DND-41 (cell line): ENCODE measurements around the gene NTM.

ENCODE experiments used
- ATAC-seq: fragments of 200-7000 bp; cut with Tn5 transposase; 3 replicates; pipeline ENCODE4 v1.9.1; 2021; ENCODE audit warnings: low read depth; ENCODE audit not compliant: insufficient read depth
- DNase-seq: peaks from one replicate; pipeline ENCODE4 v3.0.0-alpha.2; 2020
- H2AFZ ChIP-seq: 2 replicates; pipeline ENCODE4 v1.6.0; 2012; ENCODE audit warnings: low read depth, low read length
- H3K27ac ChIP-seq: 2 replicates; pipeline ENCODE4 v1.5.1; 2012; ENCODE audit warnings: low read length, inconsistent platforms
- H3K27me3 ChIP-seq: fragments of 200-600 bp; sonication (generic); 2 replicates; pipeline ENCODE4 v1.6.0; 2012; ENCODE audit warnings: low read length, mild to moderate bottlenecking, inconsistent platforms; ENCODE audit not compliant: insufficient read depth, poor library complexity
- H3K36me3 ChIP-seq: 2 replicates; pipeline ENCODE4 v1.5.1; 2012; ENCODE audit warnings: low read length, inconsistent platforms; ENCODE audit not compliant: insufficient read depth
- H3K4me1 ChIP-seq: 2 replicates; pipeline ENCODE4 v1.5.1; 2012; ENCODE audit warnings: mild to moderate bottlenecking, low read length; ENCODE audit not compliant: insufficient read depth
- H3K4me2 ChIP-seq: 2 replicates; pipeline ENCODE4 v1.6.0; 2012; ENCODE audit warnings: mild to moderate bottlenecking, moderate library complexity, low read length, inconsistent platforms; ENCODE audit not compliant: insufficient read depth
- H3K4me3 ChIP-seq, 2 experiments: fragments of 200-600 bp in 1 of 2; shearing (Covaris generic) in 1 of 2; 2 replicates each; pipeline ENCODE4 v1.5.1; 2012 to 2016; ENCODE audit warnings: inconsistent platforms in 2 of 2, low read length in 2 of 2, mild to moderate bottlenecking in 2 of 2, low read depth in 1 of 2, moderate library complexity in 1 of 2
- H3K79me2 ChIP-seq: 2 replicates; pipeline ENCODE4 v1.6.0; 2012; ENCODE audit warnings: low read length, inconsistent platforms; ENCODE audit not compliant: insufficient read depth
- H3K9ac ChIP-seq: 2 replicates; pipeline ENCODE4 v1.6.0; 2012; ENCODE audit warnings: low read depth, mild to moderate bottlenecking, inconsistent platforms, low read length, moderate library complexity
- H3K9me3 ChIP-seq: 2 replicates; pipeline ENCODE4 v1.5.1; 2012; ENCODE audit warnings: low read length, moderate library complexity, mild to moderate bottlenecking, inconsistent platforms; ENCODE audit not compliant: insufficient read depth, severe bottlenecking
- H4K20me1 ChIP-seq: 2 replicates; pipeline ENCODE4 v1.6.0; 2012; ENCODE audit warnings: low read length; ENCODE audit not compliant: insufficient read depth
- CTCF ChIP-seq: IDR thresholded peaks from 2 replicates; pipeline ENCODE4 v1.5.1; 2012; ENCODE audit warnings: borderline replicate concordance, low read length, moderate library complexity, mild to moderate bottlenecking; ENCODE audit not compliant: poor library complexity, severe bottlenecking; ENCODE audit errors: extremely low read depth
- EZH2 ChIP-seq: IDR thresholded peaks from 3 replicates; pipeline ENCODE4 v1.6.1; 2012; ENCODE audit warnings: borderline replicate concordance, low read depth, mild to moderate bottlenecking, moderate library complexity, low read length, inconsistent platforms; ENCODE audit not compliant: severe bottlenecking

The NTM gene

GRCh38 chr11:132047167-132047566, 676.8 kb downstream of the NTM start:
- no peak overlapping the region for H2AFZ ChIP-seq
- H3K79me2 ChIP-seq, result no peaks in the 10 kb centered on the region
- H3K36me3 ChIP-seq, result no peaks in the 10 kb centered on the region
- DNase-seq (no peak), ATAC-seq (no peak)
- peaks cover 3% of the 10 kb centered on the region for H3K27me3 ChIP-seq
- H4K20me1 ChIP-seq, result no peaks in the 10 kb centered on the region
- H3K4me2 ChIP-seq, result no peak overlapping the region
- H3K27ac ChIP-seq, result no peak overlapping the region
- no peak overlapping the region for H3K9ac ChIP-seq
- no peaks in the 10 kb centered on the region for H3K4me1 ChIP-seq
- no peak overlapping the region for H3K4me3 ChIP-seq
- H3K9me3 ChIP-seq, result no peaks in the 10 kb centered on the region
- no peak for TF ChIP-seq CTCF
- no peak for TF ChIP-seq EZH2

- H3K27me3 ChIP-seq, result peaks cover 3% of the 10 kb centered on the region
- H4K20me1 ChIP-seq, result no peaks in the 10 kb centered on the region
- H3K27ac ChIP-seq, result no peak overlapping the region
Measured at GRCh38 chr11:132048040-132048439, 677.6 kb downstream of the NTM start.

GRCh38 chr11:132049205-132049604, 678.8 kb downstream of the NTM start:
- Histone ChIP-seq H3K36me3 (no peaks in the 10 kb centered on the region), H3K9ac (no peak overlapping the region), H3K4me3 (no peak overlapping the region), H3K27ac (no peak overlapping the region), H3K27me3 (peaks cover 3% of the 10 kb centered on the region), H2AFZ (no peak overlapping the region), H3K4me1 (no peaks in the 10 kb centered on the region), H3K4me2 (no peak overlapping the region), H4K20me1 (no peaks in the 10 kb centered on the region), H3K79me2 (no peaks in the 10 kb centered on the region), H3K9me3 (no peaks in the 10 kb centered on the region)
- ATAC-seq (no peak), DNase-seq (no peak)
- TF ChIP-seq EZH2 (no peak), CTCF (no peak)

More at GRCh38 chr11:132048040-132048439, 677.6 kb downstream of the NTM start:
- no peaks in the 10 kb centered on the region for H3K9me3 ChIP-seq
- no peaks in the 10 kb centered on the region for H3K36me3 ChIP-seq
- DNase-seq (no peak), ATAC-seq (no peak)
- no peak overlapping the region for H2AFZ ChIP-seq
- H3K4me1 ChIP-seq, result no peaks in the 10 kb centered on the region
- TF ChIP-seq CTCF (no peak), EZH2 (no peak)
- H3K4me2 ChIP-seq, result no peak overlapping the region
- no peak overlapping the region for H3K9ac ChIP-seq
- H3K4me3 ChIP-seq, result no peak overlapping the region
- H3K79me2 ChIP-seq, result no peaks in the 10 kb centered on the region

- Histone ChIP-seq H2AFZ (no peak overlapping the region), H3K4me1 (no peaks in the 10 kb centered on the region), H3K79me2 (no peaks in the 10 kb centered on the region), H3K4me2 (no peak overlapping the region), H4K20me1 (no peaks in the 10 kb centered on the region), H3K27me3 (peaks cover 3% of the 10 kb centered on the region), H3K27ac (no peak overlapping the region), H3K9ac (no peak overlapping the region), H3K9me3 (no peaks in the 10 kb centered on the region), H3K36me3 (no peaks in the 10 kb centered on the region), H3K4me3 (no peak overlapping the region)
- no peak for TF ChIP-seq CTCF
- no peak for TF ChIP-seq EZH2
- ATAC-seq, result no peak
- no peak for DNase-seq
Measured at GRCh38 chr11:132050049-132050448, 679.6 kb downstream of the NTM start.
